Activated CD4-positive, alpha-beta T cell treated with anti-CD3 and anti-CD28 coated beads for 4 hours (primary cell): ENCODE measurements around the gene STRA6.

Source experiments
- DNase-seq, 2 donors: peaks; one replicate each; pipeline ENCODE4 v3.0.0-alpha.2; 2020

Gene STRA6

DNA sequence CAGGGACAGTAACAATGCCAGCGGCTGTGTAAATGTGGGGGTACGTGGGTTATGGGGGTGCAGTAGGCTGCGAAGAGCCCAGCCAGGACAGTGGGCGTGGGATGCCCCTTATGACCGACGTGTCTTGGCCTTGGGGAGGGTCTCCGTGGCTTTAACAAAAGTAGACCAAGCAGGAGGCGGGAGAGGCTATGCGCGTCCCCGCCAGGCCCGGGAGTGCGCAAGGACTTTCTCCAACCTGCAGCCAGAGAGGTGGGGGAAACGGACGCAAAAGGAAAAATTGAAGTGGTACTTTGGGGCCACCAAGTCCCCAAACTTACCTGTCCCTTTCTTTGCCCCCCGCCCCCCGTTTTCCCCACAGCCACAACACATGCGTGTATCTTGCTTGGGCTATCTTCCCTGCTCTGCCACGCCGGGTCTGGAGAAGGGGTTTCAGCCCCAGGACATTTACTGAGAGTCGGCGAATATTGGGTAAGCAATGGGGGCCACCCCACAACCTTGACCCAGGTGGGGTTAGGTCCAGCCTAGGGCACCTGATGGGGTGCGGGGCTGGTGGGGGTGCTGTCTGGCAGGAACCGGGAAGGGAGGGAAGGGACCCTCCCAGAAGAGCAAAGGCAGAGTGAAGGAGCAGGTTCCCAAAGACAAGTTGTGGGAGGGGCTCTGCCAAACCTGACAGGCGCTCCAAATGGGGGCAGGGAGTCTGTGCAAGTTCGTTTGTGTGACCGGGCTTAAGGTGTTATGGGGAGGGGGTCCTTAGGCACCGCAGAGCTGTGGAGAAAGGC lies 71.5 kb downstream of the STRA6 start:
- no peak for DNase-seq

DNA sequence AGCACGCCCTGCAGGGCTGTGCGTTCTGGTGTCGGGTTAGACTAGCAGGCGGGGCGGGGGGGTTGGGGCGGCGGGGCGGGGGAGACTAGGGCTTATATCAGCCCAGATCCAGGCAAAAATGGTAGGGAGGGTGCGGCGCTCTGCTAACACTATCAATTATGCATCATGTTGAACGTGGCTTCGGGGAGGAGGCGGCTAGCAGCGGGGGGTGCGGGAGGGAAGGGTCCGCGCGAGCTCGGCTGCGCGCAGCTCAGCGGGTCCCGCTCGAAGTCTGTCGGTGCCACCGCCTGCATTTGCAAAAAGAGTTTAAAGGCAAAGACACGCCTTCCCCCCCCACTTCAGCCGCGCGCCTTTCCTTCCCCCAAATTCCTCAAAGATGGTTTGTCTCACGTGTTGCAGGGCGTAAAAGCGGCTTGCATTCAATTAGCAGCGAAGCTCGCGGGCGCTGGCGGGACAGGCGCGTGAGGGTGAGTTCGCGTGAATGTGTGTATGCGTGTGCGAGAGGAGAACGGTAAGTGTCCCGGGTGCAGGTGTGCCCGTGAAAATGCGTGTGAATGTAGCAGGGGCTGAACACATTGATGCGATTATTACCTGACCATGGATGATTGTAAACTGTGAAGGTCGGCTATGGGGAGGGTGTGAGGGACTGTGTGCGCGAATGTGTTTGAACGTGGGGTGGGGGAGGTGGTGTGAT lies 72.3 kb downstream of the STRA6 start, which contains the start of gene ISLR2:
Gene ISLR2, plus strand, starts transcription at position 432 of the 694 bp plus-strand sequence. CDS start 2,169 bp downstream, outside the sequence.
- no peak for DNase-seq

DNA sequence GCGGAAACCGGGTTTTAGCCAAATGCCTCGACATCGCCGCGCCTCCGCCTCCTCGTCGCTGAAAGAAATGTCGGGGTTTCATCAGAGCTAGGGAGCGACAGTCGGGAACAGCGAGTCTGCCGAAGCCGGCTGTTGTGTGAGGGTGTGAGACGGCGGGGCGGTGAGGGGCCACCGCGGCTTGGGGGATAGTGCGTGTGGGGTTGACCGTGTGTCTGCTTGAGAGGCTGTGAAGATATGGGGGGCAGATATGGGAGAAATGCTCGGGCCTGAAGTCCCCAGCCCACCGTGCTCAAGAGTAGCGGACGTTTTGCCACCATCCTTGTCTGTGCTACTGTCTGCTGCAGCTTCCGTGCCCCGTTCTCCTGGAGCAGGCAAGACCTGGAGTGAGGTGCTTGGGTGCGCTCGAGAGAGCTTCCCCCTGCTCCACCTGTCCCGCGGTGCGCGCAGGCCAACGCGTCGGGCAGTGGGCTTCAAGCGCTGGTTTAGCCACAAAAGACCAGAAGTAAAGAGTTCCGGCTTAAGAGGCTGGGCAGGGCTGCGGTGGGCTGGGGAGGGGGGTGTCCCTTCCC lies 72.9 kb downstream of the STRA6 start:
- no peak for DNase-seq
